ENCODE results near the gene RASSF3.

Gene RASSF3

DNA sequence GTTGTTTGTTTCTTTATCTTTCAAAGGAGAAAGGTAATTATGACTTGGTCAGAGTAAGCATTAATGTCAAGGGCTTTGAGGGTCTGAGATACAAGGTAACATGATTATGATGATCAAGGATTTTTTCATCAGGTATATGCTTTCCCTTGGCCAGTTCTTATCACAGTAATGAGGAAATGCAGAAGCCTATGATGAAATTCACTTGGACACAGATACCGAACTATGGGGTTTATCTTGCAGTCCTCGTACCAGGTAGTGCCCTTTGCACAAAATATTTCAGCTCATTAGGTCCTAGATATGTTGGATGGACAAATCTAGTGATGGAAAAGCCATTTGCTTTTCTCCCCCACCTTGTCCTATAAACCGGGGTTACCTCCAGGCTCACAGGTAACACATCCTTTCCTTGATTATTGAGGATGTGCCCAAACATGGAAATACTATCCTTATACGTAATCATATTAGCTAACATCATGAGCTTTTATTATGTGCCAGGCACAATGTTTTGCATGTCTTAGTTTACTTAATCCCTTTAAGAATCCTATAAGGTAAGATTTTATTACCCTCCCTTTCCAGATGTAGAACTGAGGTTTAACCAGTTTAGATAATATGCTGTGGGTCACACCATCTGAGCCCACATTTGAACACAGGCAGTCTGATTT is 7.0 kb upstream of the RASSF3 start:
- TF ChIP-seq CTCF (IDR thresholded peaks at IDR 0.05): no peak

DNA sequence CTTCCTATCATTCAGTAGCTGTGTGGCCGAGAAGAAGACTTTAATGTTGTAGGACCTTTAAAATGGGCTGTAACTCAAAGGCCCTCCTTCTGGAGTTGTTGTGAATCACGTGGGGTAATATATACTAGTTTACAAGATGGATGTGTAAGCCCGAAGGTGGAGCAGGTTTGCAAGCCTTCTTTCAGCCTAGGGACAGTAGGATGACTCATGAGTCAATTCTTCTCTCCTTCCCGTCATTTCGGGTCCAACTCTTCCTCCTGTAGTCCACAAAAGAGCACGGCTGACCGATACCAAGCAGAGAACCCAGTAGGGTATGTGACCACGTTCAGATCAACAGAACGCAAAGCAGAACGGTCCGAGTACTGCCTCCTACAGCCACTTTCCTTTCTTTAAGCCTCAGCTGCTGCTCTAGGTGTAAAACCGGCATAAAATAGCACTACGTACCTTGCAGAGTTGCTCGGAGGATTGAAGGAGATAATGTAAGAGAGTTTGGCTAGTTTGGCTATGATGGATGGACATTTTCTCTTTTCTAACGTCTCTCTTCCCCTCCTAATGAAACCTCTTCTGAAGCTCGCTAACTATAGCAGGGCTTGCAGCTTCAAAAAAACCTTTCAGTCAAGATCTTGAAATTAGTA is 1.3 kb upstream of the RASSF3 start:
- no peak for TF ChIP-seq CTCF (IDR thresholded peaks at IDR 0.05)

- TF ChIP-seq CTCF (IDR thresholded peaks at IDR 0.05): no peak
Observed at GRCh38 chr12:64609536-64610078, 688 bp upstream of the RASSF3 start.

GRCh38 chr12:64610660-64611340 is 505 bp downstream of the RASSF3 start:
- TF ChIP-seq CTCF (IDR thresholded peaks at IDR 0.05): no peak

DNA sequence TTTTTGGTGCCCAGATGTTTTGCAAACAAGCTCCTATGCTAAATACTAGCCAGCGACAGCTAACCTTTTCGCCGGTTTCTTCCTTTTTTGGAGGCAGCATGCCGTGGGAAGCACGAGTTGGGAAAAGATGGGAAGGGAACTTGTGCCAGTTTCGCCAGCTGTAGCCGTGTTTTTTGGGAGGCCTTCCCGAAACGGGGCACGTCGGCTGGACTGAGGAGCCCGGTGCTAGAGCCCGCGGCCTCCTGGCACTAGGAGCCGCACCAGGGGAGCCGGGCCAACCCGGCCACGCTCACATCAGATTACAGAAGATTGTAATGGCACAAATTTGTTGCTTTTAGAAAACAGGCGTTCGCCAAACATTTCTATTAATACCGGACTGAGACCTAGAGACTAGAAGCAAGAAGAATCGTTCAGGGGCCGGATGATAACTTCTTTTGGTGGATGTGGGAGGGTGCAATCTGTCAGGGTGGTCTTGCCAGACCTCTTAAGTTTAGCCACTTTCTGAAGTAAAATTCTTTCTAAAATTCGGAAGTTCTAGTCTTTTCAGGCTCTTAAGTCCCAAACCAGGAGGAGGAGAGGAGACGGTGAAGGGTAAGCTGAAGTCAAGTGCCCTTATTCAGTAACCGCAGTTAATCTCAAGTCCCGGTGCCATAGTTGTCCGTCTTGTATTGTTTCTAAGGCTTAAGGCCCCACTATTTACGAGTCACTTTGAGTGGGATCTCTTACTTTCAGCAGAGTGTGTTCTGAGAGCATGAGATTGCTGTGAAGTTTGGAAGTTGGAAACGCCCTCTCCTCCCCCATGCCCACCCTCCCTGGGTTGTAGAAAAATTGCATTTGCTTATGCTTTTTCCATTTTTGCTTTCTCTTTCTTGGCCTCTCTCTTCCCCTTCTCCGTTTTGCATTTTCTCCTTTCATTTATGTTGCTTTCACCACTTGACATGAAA is 1.3 kb downstream of the RASSF3 start:
- TF ChIP-seq CTCF (IDR thresholded peaks at IDR 0.05): no peak

DNA sequence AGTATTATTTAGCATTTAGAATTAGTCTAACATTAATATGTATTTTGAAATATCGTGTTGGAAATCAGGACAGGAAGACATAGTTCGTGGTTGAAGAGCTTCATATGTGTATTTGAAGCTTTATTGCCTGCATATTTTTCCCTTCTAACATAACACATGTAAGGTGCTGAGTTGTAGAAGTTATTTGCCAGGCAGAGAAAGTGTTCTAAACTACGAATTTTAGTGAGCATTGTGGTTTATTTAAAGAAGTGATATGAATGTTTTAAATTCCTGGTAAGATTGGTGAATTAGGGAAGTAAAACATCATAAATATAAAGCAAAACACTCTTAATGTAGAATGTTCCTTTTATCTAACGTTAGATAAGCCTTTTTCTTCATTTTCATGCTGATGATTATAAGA is 2.5 kb downstream of the RASSF3 start:
- TF ChIP-seq CTCF (IDR thresholded peaks at IDR 0.05): no peak

GRCh38 chr12:64616201-64616600 is 5.9 kb downstream of the RASSF3 start:
- TF ChIP-seq CTCF (IDR thresholded peaks at IDR 0.05): no peak
